ENCODE measurements around the gene TBPL1. TPM values are rescaled to one million over a fixed set of nuclear protein-coding genes. Genes with fewer than 3 reads are reported as not detected.

TBPL1 gene
- total and polyA plus RNA-seq, 9 of the 15 experiments (the other 6 are each of a cell fraction or from before 2014, with no cell fraction given): 78.1 to 152 (median 107) TPM

- TF ChIP-seq REST (IDR thresholded peaks at IDR 0.05; ENCODE audit: borderline replicate concordance): peak; percentile 80
- no peak for TF ChIP-seq REST (CRISPR knock-in tag; IDR thresholded peaks at IDR 0.05; ENCODE audit: low read depth)
- peak; percentile 14; the same call in 1 of the 2 replicates for TF ChIP-seq MAFK (IDR thresholded peaks at IDR 0.05; ENCODE audit: low read length)
- 0 out of 4 replicates have a peak, but pooled peaks of 1 of the 2 experiments have one; percentile 46 for TF ChIP-seq RCOR1 (IDR thresholded peaks at IDR 0.05; ENCODE audit: borderline replicate concordance in 1 of 2, low read depth in 2 of 2, low read length in 2 of 2)
- peak; percentile 14; the same call in 1 of the 2 replicates for TF ChIP-seq CTBP1 (IDR thresholded peaks at IDR 0.05; ENCODE audit: borderline replicate concordance)
- TF ChIP-seq JUND (IDR thresholded peaks at IDR 0.05; ENCODE audit: borderline replicate concordance, low read depth, low read length): peak; percentile 24; the same call in 1 of the 2 replicates
- TF ChIP-seq JUND (tag; IDR thresholded peaks at IDR 0.05; ENCODE audit: borderline replicate concordance, low read depth, low read length): 0 out of 3 replicates have a peak, but pooled peaks have one; percentile 13
- peak; percentile 52; the same call in 1 of the 2 replicates for TF ChIP-seq ARID2 (IDR thresholded peaks at IDR 0.05)
- TF ChIP-seq, protein P1, sequence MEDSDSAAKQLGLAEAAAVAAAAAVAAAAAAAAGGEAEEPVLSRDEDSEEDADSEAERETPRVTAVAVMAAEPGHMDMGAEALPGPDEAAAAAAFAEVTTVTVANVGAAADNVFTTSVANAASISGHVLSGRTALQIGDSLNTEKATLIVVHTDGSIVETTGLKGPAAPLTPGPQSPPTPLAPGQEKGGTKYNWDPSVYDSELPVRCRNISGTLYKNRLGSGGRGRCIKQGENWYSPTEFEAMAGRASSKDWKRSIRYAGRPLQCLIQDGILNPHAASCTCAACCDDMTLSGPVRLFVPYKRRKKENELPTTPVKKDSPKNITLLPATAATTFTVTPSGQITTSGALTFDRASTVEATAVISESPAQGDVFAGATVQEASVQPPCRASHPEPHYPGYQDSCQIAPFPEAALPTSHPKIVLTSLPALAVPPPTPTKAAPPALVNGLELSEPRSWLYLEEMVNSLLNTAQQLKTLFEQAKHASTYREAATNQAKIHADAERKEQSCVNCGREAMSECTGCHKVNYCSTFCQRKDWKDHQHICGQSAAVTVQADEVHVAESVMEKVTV (CRISPR knock-in tag; IDR thresholded peaks at IDR 0.05): peak; percentile 76; the same call in 1 of the 2 replicates
- TF ChIP-seq CC2D1A (IDR thresholded peaks at IDR 0.05): 0 out of 2 replicates have a peak, but pooled peaks have one; percentile 22
- no peak for TF ChIP-seq ZNF140 (CRISPR knock-in tag; IDR thresholded peaks at IDR 0.05)
- TF ChIP-seq E2F3 (CRISPR knock-in tag; IDR thresholded peaks at IDR 0.05): no peak
- peak; percentile 78 for TF ChIP-seq SMC3 (conservative IDR thresholded peaks at IDR 0.05; ENCODE audit: insufficient read depth, low read depth, low read length)
- no peak for TF ChIP-seq MCM2 (IDR thresholded peaks at IDR 0.05; ENCODE audit: low read depth)
- peak; percentile 88 to 92 (median 92) for TF ChIP-seq CTCF (IDR thresholded peaks at IDR 0.05 in 2 of 3, conservative IDR thresholded peaks at IDR 0.05 in 1 of 3; ENCODE audit: insufficient read depth in 2 of 3, low read depth in 1 of 3, low read length in 3 of 3)
- 0 out of 4 replicates have a peak, but pooled peaks of 1 of the 2 experiments have one; percentile 61 for TF ChIP-seq ARNT (IDR thresholded peaks at IDR 0.05)
These were observed 36.3 kb upstream of the TBPL1 start (continued) for GRCh38 chr6:133916650-133917151.

Data from K562 (cell line).